Gastroesophageal sphincter (tissue), 4 donors: ENCODE measurements around the gene CSAD. TPM values are rescaled to one million over a fixed set of nuclear protein-coding genes. Genes with fewer than 3 reads are reported as not detected.

ENCODE experiments used
- ATAC-seq: fragments of 150-250 bp; one replicate; pipeline ENCODE4 v1.9.1; 2016; ENCODE audit warnings: mild to moderate bottlenecking, moderate library complexity
- H3K27ac ChIP-seq, 4 donors: fragments of 200-600 bp; sonication (generic) in 3 of 4; 1 replicate in 3 of 4; 2 replicates in 1 of 4; pipeline ENCODE4 v1.5.1; 2016 to 2019
- H3K27me3 ChIP-seq: fragments of 200-600 bp; sonication (generic); one replicate; pipeline ENCODE4 v1.5.1; 2019
- H3K36me3 ChIP-seq, 2 donors: fragments of 200-600 bp; sonication (generic); one replicate each; pipeline ENCODE4 v1.5.1; 2019; ENCODE audit warnings: control low read depth in 1 of 2
- H3K4me1 ChIP-seq, 3 donors: fragments of 200-600 bp; sonication (generic); 1 replicate in 2 of 3; 2 replicates in 1 of 3; pipeline ENCODE4 v1.5.1; 2016 to 2019; ENCODE audit warnings: control low read depth in 2 of 3
- H3K4me3 ChIP-seq, 2 donors: fragments of 200-600 bp; sonication (generic); one replicate each; pipeline ENCODE4 v1.5.1; 2019; ENCODE audit warnings: mild to moderate bottlenecking in 1 of 2, moderate library complexity in 1 of 2
- H3K9me3 ChIP-seq, 3 donors: fragments of 200-600 bp; sonication (generic); one replicate each; pipeline ENCODE4 v1.5.1; 2017 to 2019; ENCODE audit warnings: control low read depth in 2 of 3
- CTCF ChIP-seq, 4 experiments: fragments of 200-600 bp in 2 of 4; fragments of 450-650 bp in 2 of 4; sonication (generic) in 1 of 4; IDR thresholded peaks; one replicate each; pipeline ENCODE4 v1.5.1; 2017 to 2019; ENCODE audit warnings: antibody characterized with exemption in 4 of 4, mild to moderate bottlenecking in 2 of 4, moderate library complexity in 2 of 4
- EP300 ChIP-seq: sonication (generic); formaldehyde crosslinking; IDR thresholded peaks from one replicate; pipeline ENCODE4 v1.6.1; 2017; ENCODE audit warnings: antibody characterized with exemption, mild to moderate bottlenecking
- POLR2A ChIP-seq, 2 donors: fragments of 450-650 bp; IDR thresholded peaks; one replicate each; pipeline ENCODE4 v1.6.1; 2017; ENCODE audit warnings: antibody characterized with exemption in 2 of 2, mild to moderate bottlenecking in 2 of 2, moderate library complexity in 1 of 2
- POLR2AphosphoS5 ChIP-seq: sonication (generic); formaldehyde crosslinking; IDR thresholded peaks from one replicate; pipeline ENCODE4 v1.6.1; 2017; ENCODE audit warnings: antibody characterized with exemption
- WGBS, 2 donors: methylation state at CpG; one replicate each; pipeline ENCODE4 v1.1.5; 2018; ENCODE audit warnings: low coverage in 1 of 2; 5-methylcytosine and 5-hydroxymethylcytosine counted together
- total RNA-seq, 4 donors: library from RNA; depleted of rRNA; stranded (reverse); fragments of >200 nt; gene quantifications; one replicate each; pipeline ENCODE4 v1.1.0, GENCODE V29; 2016

CSAD gene, protein sequence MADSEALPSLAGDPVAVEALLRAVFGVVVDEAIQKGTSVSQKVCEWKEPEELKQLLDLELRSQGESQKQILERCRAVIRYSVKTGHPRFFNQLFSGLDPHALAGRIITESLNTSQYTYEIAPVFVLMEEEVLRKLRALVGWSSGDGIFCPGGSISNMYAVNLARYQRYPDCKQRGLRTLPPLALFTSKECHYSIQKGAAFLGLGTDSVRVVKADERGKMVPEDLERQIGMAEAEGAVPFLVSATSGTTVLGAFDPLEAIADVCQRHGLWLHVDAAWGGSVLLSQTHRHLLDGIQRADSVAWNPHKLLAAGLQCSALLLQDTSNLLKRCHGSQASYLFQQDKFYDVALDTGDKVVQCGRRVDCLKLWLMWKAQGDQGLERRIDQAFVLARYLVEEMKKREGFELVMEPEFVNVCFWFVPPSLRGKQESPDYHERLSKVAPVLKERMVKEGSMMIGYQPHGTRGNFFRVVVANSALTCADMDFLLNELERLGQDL
- total RNA-seq, result 10 to 100 TPM; 11.3 to 47.5 (median 24.1) TPM

DNA sequence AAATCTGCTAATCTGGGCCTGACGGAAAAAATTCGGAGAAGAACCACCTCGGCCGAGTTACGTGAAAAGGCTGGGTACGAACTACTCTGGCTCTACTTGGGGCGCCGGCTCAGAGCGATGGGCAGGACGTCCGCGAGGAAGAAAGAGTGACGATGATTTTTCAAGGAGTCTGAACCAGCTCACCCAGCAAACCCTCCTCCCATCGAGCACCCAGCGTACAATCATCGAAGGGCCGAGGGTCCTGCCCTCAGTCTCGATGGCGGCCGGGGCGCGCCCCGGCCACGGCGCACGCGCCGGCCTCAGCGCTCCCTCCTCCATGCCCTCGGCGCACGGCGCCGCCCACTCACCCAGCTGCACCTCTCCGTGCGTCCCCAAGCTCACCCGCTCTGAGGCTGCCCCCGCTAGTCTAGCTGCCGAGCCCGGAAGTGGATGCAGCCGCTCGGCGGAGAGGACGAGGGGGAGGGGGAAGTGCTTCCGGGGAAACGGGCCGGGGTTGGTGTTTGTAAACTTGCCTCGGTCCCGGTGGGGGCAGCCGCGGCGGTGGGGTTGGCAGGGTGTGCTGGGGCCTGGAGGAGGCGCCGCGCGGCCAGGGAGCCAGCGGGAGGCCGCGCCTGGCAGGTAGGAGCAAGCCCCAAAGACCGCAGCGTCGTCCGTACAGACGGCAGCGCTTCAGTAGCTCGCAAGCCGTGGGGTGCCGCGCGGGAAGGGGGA is at the start of gene CSAD, which contains the start of gene ZNF740:
Gene CSAD (minus strand): TSS at position 706 of the 711 bp plus-strand sequence. CDS start 7,455 bp downstream, outside the sequence.
Gene ZNF740 (plus strand): TSS at position 503 of the 711 bp plus-strand sequence. CDS start 1,262 bp downstream, outside the sequence.
- WGBS, 2 donors, result 0% methylated on average over 1 to 9 of the region's 70 CpGs
- Histone ChIP-seq H3K27me3 (no peaks in the 10 kb centered on the region), H3K4me3 (peak within 1 kb of the TSS; percentile 67 to 91), H3K36me3 (peaks cover 0 to 37% of the 10 kb centered on the region in 2 donors), H3K27ac (peak within 1 kb of the TSS; percentile 88 to 98 (median 95)), H3K4me1 (peaks cover 5 to 60% (median 36%) of the 10 kb centered on the region in 3 donors), H3K9me3 (no peaks in the 10 kb centered on the region)
- peak; percentile 99 for ATAC-seq
- TF ChIP-seq POLR2A (IDR thresholded peaks at IDR 0.05) (peak; percentile 54 to 85), POLR2AphosphoS5 (peak; percentile 83), EP300 (no peak)

- H3K27me3 ChIP-seq, result no peaks in the 10 kb centered on the region
- H3K4me3 ChIP-seq, result peak overlapping the region in 1 of 2 donors; percentile 83
- peak overlapping the region in 3 of 4 donors; percentile 85 to 93 (median 90) for H3K27ac ChIP-seq
- H3K36me3 ChIP-seq, result peaks cover 0 to 23% of the 10 kb centered on the region in 2 donors
- H3K4me1 ChIP-seq, result peaks cover 0 to 97% (median 44%) of the 10 kb centered on the region in 3 donors
- WGBS, 2 donors, result 65 to 85% methylated on average over 4 to 6 of the region's 10 CpGs
- ATAC-seq, result no peak
- no peaks in the 10 kb centered on the region for H3K9me3 ChIP-seq
- TF ChIP-seq POLR2A (IDR thresholded peaks at IDR 0.05) (no peak), POLR2AphosphoS5 (no peak), CTCF (IDR thresholded peaks at IDR 0.05) (no peak), EP300 (no peak)
These were observed 49.6 kb upstream of the CSAD start for GRCh38 chr12:53230108-53230845.

- ATAC-seq, result no peak
- Histone ChIP-seq H3K4me3 (no peak overlapping the region), H3K9me3 (no peaks in the 10 kb centered on the region), H3K27me3 (no peaks in the 10 kb centered on the region), H3K27ac (peak overlapping the region in 3 of 4 donors; percentile 85 to 93 (median 90)), H3K36me3 (peaks cover 0 to 23% of the 10 kb centered on the region in 2 donors), H3K4me1 (peaks cover 0 to 97% (median 51%) of the 10 kb centered on the region in 3 donors)
- WGBS, 2 donors, result 88% methylated on average over 1 of the region's 2 CpGs; no CpG with 5 or more reads in 1 of the 2 donors
- TF ChIP-seq CTCF (IDR thresholded peaks at IDR 0.05) (no peak), POLR2A (IDR thresholded peaks at IDR 0.05) (no peak), POLR2AphosphoS5 (no peak), EP300 (no peak)
These were observed 48.7 kb upstream of the CSAD start for GRCh38 chr12:53229454-53229853.

GRCh38 chr12:53227836-53228235 is 47.1 kb upstream of the CSAD start:
- WGBS, 2 donors, result no CpG with 5 or more reads among the region's 1 CpG
- TF ChIP-seq EP300, result no peak
- TF ChIP-seq POLR2A (IDR thresholded peaks at IDR 0.05), result no peak
- no peak for TF ChIP-seq POLR2AphosphoS5
- no peak for TF ChIP-seq CTCF (IDR thresholded peaks at IDR 0.05)
- Histone ChIP-seq H3K27me3 (no peaks in the 10 kb centered on the region), H3K27ac (peak overlapping the region in 2 of 4 donors; percentile 0 to 93), H3K36me3 (peaks cover 0 to 23% of the 10 kb centered on the region in 2 donors), H3K9me3 (no peaks in the 10 kb centered on the region), H3K4me3 (no peak overlapping the region), H3K4me1 (peaks cover 0 to 97% (median 50%) of the 10 kb centered on the region in 3 donors)
- no peak for ATAC-seq
